Muscle layer of duodenum (tissue), 2 donors: ENCODE data around the gene FAF2.

Experiments used
- H3K27ac ChIP-seq: one replicate; pipeline ENCODE4 v1.7.0; 2013; ENCODE audit warnings: mild to moderate bottlenecking, low read length
- H3K27me3 ChIP-seq: one replicate; pipeline ENCODE4 v1.7.0; 2013; ENCODE audit warnings: low read depth, mild to moderate bottlenecking, control low read depth, low read length
- H3K36me3 ChIP-seq, 2 donors: one replicate each; pipeline ENCODE4 v1.7.0; 2013; ENCODE audit warnings: low read length in 2 of 2, control low read depth in 1 of 2, mild to moderate bottlenecking in 1 of 2; ENCODE audit not compliant: insufficient read depth in 2 of 2, control insufficient read depth in 1 of 2
- H3K4me1 ChIP-seq, 2 donors: one replicate each; pipeline ENCODE4 v1.7.0; 2013; ENCODE audit warnings: low read length in 2 of 2, mild to moderate bottlenecking in 2 of 2, control low read depth in 1 of 2, moderate library complexity in 1 of 2; ENCODE audit not compliant: insufficient read depth in 2 of 2, control insufficient read depth in 1 of 2
- H3K4me3 ChIP-seq, 2 donors: one replicate each; pipeline ENCODE4 v1.7.0; 2013; ENCODE audit warnings: low read length in 2 of 2, low read depth in 1 of 2, mild to moderate bottlenecking in 1 of 2
- H3K9me3 ChIP-seq, 2 donors: one replicate each; pipeline ENCODE4 v1.7.0; 2013; ENCODE audit warnings: low read length in 2 of 2, control low read depth in 1 of 2, mild to moderate bottlenecking in 1 of 2; ENCODE audit not compliant: control insufficient read depth in 1 of 2
- donor health status: healthy.

Gene FAF2

GRCh38 chr5:176410486-176411180, 37.6 kb upstream of the FAF2 start:
- Histone ChIP-seq H3K27ac (no peak overlapping the region), H3K36me3 (peaks cover 16 to 41% of the 10 kb centered on the region in 2 donors), H3K4me3 (no peak overlapping the region), H3K27me3 (no peaks in the 10 kb centered on the region), H3K9me3 (no peaks in the 10 kb centered on the region), H3K4me1 (peaks cover 25 to 38% of the 10 kb centered on the region in 2 donors)

- peaks cover 12 to 20% of the 10 kb centered on the region in 2 donors for H3K36me3 ChIP-seq
- H3K27me3 ChIP-seq = no peaks in the 10 kb centered on the region
- H3K27ac ChIP-seq = no peak overlapping the region
- H3K4me1 ChIP-seq = peaks cover 29 to 45% of the 10 kb centered on the region in 2 donors
- no peak overlapping the region for H3K4me3 ChIP-seq
- no peaks in the 10 kb centered on the region for H3K9me3 ChIP-seq
These were observed 35.5 kb upstream of the FAF2 start for GRCh38 chr5:176412517-176413254.

- H3K4me3 ChIP-seq = no peak overlapping the region
- H3K4me1 ChIP-seq = peaks cover 29 to 41% of the 10 kb centered on the region in 2 donors
- H3K27me3 ChIP-seq = no peaks in the 10 kb centered on the region
- H3K36me3 ChIP-seq = peaks cover 9 to 15% of the 10 kb centered on the region in 2 donors
- no peak overlapping the region for H3K27ac ChIP-seq
- no peaks in the 10 kb centered on the region for H3K9me3 ChIP-seq
These were observed 35.0 kb upstream of the FAF2 start for GRCh38 chr5:176413255-176413565.

GRCh38 chr5:176413709-176414191, 34.4 kb upstream of the FAF2 start:
- peaks cover 29 to 41% of the 10 kb centered on the region in 2 donors for H3K4me1 ChIP-seq
- H3K27me3 ChIP-seq = no peaks in the 10 kb centered on the region
- H3K36me3 ChIP-seq = peaks cover 9 to 12% of the 10 kb centered on the region in 2 donors
- no peak overlapping the region for H3K27ac ChIP-seq
- no peaks in the 10 kb centered on the region for H3K9me3 ChIP-seq
- H3K4me3 ChIP-seq = peak overlapping the region in 1 of 2 donors; percentile 7

- peaks cover 29 to 41% of the 10 kb centered on the region in 2 donors for H3K4me1 ChIP-seq
- H3K9me3 ChIP-seq = no peaks in the 10 kb centered on the region
- H3K4me3 ChIP-seq = peak overlapping the region; percentile 88 to 92
- no peaks in the 10 kb centered on the region for H3K27me3 ChIP-seq
- H3K27ac ChIP-seq = peak overlapping the region; percentile 49
- peaks cover 7 to 9% of the 10 kb centered on the region in 2 donors for H3K36me3 ChIP-seq
These were observed 33.5 kb upstream of the FAF2 start for GRCh38 chr5:176414704-176415103.

- H3K27ac ChIP-seq = peak overlapping the region; percentile 87
- peaks cover 0 to 2% of the 10 kb centered on the region in 2 donors for H3K36me3 ChIP-seq
- peaks cover 29 to 41% of the 10 kb centered on the region in 2 donors for H3K4me1 ChIP-seq
- H3K9me3 ChIP-seq = no peaks in the 10 kb centered on the region
- no peaks in the 10 kb centered on the region for H3K27me3 ChIP-seq
- H3K4me3 ChIP-seq = peak overlapping the region; percentile 88 to 92
These were observed 32.8 kb upstream of the FAF2 start for GRCh38 chr5:176415240-176415951.

- peak within 1 kb of the TSS; percentile 87 for H3K27ac ChIP-seq
- peak within 1 kb of the TSS; percentile 88 to 92 for H3K4me3 ChIP-seq
- no peaks in the 10 kb centered on the region for H3K36me3 ChIP-seq
- no peaks in the 10 kb centered on the region for H3K27me3 ChIP-seq
- no peaks in the 10 kb centered on the region for H3K9me3 ChIP-seq
- peaks cover 29 to 41% of the 10 kb centered on the region in 2 donors for H3K4me1 ChIP-seq
These were observed 31.9 kb upstream of the FAF2 start, which contains the start of gene CLTB for GRCh38 chr5:176415952-176416924. CLTB (minus strand) TSS chr5:176416539; CDS start chr5:176416363, 176 bp downstream.

GRCh38 chr5:176416965-176417364, 31.2 kb upstream of the FAF2 start:
- peaks cover 29 to 41% of the 10 kb centered on the region in 2 donors for H3K4me1 ChIP-seq
- no peaks in the 10 kb centered on the region for H3K36me3 ChIP-seq
- H3K27ac ChIP-seq = no peak overlapping the region
- H3K27me3 ChIP-seq = no peaks in the 10 kb centered on the region
- H3K9me3 ChIP-seq = no peaks in the 10 kb centered on the region
- peak overlapping the region; percentile 26 to 55 for H3K4me3 ChIP-seq

- Histone ChIP-seq H3K27ac (no peak overlapping the region), H3K4me1 (peaks cover 21 to 30% of the 10 kb centered on the region in 2 donors), H3K27me3 (no peaks in the 10 kb centered on the region), H3K36me3 (no peaks in the 10 kb centered on the region), H3K9me3 (no peaks in the 10 kb centered on the region), H3K4me3 (no peak overlapping the region)
These were observed 29.9 kb upstream of the FAF2 start for GRCh38 chr5:176418251-176418650.

GRCh38 chr5:176420086-176420485, 28.1 kb upstream of the FAF2 start:
- no peaks in the 10 kb centered on the region for H3K36me3 ChIP-seq
- no peaks in the 10 kb centered on the region for H3K27me3 ChIP-seq
- H3K9me3 ChIP-seq = no peaks in the 10 kb centered on the region
- no peak overlapping the region for H3K4me3 ChIP-seq
- H3K27ac ChIP-seq = no peak overlapping the region
- peaks cover 6 to 11% of the 10 kb centered on the region in 2 donors for H3K4me1 ChIP-seq
